Inflammatory macrophage (primary cell): ENCODE data around the gene GAB3.

ENCODE experiments used
- DNase-seq, 2 donors: peaks; one replicate each; pipeline ENCODE4 v3.0.0-alpha.2; 2020 to 2022
- total RNA-seq, 18 experiments: gene quantifications; one replicate each; lab custom pipeline; 2026; ENCODE audit warnings: mixed read lengths in 6 of 18, inconsistent platforms in 2 of 18; lab: John Stamatoyannopoulos, UW

The GAB3 gene, protein sequence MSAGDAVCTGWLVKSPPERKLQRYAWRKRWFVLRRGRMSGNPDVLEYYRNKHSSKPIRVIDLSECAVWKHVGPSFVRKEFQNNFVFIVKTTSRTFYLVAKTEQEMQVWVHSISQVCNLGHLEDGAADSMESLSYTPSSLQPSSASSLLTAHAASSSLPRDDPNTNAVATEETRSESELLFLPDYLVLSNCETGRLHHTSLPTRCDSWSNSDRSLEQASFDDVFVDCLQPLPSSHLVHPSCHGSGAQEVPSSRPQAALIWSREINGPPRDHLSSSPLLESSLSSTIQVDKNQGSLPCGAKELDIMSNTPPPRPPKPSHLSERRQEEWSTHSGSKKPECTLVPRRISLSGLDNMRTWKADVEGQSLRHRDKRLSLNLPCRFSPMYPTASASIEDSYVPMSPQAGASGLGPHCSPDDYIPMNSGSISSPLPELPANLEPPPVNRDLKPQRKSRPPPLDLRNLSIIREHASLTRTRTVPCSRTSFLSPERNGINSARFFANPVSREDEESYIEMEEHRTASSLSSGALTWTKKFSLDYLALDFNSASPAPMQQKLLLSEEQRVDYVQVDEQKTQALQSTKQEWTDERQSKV
- total RNA-seq, result 10.6 to 44.0 (median 23.3) reads per million in 18 experiments

DNA sequence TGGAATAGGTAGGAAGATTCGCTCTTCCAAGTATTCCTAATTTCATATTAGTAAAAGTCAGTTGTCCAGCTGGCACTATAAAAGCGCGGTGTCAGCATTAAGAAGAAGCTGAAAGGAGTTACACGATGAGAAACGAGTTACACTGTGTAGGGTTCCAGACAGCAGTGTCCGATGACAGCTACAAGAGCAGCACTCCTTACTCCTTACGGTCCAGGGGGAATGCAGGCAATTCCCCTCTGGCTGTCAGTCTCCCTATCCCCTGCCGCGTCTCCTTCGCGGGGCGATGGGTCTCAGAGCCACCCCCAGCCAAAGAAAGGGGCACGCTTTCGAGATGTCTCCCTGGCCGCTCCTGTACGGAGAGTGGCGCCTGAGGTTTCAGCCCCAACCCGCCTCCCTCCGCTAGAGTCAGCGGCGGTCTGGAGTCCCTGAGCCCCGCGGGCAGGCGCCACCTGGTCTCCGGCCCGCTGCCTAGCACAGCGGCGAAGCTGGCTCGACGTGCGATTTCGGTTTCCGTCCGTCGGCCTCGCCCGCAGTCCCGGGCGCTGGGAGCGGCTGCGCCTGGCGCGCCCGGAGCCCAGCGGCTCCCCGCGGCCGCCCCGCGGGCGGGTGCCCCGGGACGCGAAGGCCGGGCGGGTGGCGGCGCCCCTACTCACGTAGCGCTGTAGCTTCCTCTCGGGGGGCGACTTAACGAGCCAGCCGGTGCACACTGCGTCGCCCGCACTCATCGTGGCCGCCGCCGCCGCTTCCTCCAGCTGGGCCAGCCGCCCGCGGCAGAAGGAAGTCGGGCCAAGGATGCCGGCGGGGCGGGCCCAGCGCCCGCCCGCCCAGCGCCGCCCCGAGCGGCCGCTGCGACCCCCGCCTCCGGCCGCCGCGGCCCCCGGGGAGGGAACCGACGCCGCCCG is at the start of gene GAB3:
TSS of gene GAB3 (minus strand) at position 777 of the 902 bp plus-strand sequence. CDS start at position 725, 52 bp downstream.
- DNase-seq, result peak in 1 of 2 donors; percentile 51

DNA sequence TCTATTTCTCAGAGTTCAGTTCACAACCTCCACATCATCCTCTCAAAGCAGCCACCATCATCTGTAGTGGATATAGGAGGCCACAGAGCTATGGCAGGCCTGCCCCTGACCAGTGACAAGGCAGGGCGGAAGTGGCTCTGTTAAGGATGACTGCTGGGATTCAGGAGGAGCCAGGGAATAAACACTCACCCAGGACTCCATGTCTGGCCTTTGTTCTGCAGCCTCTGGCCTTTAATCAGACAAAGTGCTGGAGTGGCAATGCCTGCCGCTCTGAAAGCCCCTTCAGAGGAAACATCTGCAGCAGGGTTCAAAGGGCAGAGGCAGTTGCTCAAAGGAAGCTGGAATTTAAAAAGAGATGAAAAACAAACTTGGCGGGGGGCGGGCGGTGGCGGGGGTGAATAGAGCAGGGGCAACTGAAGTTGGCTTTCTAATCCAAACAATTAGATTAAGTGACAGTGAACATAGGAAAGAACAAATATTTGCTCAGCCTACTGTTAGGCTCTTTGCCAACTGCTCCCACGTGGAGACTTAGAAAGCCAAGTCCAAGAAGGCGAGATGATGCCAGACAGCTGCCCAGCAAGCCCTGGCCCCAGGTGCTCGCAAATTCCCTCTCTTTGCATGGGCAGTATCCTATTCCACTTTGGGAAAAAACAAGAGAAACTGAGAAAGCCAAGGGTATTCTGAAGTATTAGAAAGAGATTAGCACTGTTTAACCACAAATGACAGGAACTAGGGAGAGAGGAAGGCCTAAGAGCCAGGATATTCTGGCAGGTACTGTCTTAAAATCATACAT is 48.9 kb upstream of the GAB3 start:
- no peak for DNase-seq

DNA sequence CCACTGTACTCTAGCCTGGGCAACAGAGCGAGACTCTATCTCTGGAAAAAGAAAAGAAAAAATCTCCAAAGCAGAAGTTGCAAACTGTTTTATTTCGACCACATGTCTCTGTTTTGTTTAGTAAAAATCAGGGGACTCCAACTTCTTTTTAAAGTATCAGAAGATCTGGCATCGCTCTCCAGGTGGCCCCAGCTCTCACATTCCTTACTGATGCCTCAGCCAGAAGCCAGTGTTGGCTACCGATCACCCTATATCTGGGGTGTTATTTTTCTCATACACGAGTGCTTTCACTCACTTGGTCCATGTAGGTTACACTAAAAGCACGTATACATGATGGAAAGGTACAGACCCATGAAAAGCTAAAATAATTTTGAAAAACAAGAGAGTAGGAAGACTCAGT is 46.1 kb upstream of the GAB3 start:
- no peak for DNase-seq

DNA sequence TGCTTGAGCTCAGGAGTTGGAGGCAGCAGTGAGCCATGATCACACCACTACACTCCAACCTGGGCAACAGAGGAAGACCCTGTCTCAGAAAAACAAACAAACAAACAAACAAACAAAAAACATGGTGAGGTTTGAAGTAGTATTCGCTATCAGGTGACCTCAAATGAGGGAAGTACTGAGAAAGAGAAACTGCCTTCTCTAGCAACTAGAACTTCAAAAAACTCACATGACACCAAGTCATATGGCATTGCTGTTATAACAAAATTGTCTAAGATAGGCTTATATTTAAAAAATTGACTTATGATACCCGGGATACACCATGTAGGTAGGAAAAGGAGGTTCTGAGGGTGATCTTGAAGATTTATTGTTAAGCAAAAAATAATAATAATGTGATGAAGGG is 44.1 kb upstream of the GAB3 start:
- DNase-seq, result peak; percentile 53 to 55

DNA sequence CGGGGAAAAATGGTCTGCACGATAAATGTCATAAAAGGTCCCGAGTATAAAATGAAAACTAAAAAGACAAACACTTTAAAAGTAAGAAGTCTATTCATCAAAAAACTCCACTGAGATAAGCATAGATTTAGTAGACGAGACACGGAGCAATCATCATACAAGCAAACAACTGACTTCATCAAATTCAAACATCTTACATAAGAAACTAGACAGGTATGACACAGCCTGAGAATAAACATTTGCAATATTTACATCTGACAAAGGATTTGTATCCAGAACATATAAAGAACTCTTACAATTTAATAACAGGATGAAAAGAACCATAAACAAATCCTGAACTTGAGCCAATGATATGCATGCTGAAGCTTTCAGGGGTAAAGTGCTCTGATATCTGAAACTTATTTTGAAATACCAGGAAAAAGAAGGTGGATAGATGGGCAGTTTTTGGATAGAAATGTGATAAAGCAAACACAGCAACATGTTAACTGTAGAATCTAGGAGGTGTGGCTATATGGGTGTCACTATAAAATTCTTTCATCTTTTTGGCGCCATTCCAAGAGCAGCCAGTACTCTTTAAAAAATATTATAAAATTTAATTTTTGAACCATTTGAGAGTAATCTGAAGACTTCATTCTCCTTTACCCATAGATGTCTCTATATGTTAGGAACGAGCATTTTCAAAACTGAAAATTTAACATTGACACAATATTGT is 42.4 kb upstream of the GAB3 start:
- no peak for DNase-seq

DNA sequence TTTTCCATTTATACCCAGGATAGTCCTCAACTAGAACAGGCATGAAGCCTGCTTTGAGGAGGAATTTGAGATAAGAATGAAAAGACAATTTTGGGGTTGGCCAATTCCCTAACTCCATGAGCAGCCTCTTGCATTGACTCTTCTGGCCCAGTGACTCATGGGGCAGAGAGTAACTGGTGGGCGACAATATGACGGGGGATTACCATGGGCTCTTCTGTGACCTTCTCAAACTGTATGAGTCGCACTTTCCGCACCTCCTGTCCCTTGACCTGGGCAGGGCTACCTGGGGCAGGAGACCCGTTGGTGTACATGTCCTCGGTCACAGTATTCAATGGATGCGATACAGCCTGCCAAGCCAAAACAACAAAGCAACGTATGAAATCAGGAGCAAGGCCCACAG is 41.1 kb upstream of the GAB3 start:
- DNase-seq, result no peak

DNA sequence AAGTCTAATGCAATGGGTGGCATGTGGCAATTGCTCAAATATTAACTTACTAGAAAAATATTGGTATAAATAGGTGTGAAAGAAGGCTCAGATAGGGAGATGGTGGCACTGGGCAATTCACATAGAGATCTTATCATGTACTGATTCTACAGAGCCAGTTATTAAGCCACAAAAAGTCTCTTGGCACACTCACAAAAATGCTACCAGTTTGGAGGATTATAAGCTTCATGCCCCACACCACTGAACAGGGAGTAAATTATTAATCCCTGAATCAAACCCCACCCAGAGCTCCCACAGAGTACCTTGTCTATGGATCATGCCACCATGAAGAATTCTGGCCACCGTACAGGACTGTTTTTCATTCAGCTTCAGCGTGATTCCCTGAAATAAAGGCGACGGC is 40.6 kb upstream of the GAB3 start:
- DNase-seq, result no peak

DNA sequence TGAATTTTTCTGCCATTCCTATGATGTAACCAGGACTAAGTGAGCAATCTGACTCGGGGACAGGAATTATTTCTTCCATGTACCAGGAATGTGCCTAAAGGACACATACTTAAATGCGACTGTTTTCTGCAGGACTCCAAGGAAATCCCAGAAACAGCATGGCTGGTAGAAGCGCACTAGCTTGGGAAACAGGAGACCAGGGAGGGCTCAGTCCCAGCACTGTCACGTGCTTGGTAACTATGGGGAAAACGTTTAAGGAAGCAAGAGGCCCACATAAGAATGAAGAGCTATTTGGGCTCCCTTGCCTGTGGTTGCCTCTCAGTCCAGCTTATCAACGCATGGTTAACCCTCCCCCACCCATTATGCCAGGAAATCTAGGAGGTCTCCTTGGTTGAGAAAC is 34.8 kb upstream of the GAB3 start:
- no peak for DNase-seq

DNA sequence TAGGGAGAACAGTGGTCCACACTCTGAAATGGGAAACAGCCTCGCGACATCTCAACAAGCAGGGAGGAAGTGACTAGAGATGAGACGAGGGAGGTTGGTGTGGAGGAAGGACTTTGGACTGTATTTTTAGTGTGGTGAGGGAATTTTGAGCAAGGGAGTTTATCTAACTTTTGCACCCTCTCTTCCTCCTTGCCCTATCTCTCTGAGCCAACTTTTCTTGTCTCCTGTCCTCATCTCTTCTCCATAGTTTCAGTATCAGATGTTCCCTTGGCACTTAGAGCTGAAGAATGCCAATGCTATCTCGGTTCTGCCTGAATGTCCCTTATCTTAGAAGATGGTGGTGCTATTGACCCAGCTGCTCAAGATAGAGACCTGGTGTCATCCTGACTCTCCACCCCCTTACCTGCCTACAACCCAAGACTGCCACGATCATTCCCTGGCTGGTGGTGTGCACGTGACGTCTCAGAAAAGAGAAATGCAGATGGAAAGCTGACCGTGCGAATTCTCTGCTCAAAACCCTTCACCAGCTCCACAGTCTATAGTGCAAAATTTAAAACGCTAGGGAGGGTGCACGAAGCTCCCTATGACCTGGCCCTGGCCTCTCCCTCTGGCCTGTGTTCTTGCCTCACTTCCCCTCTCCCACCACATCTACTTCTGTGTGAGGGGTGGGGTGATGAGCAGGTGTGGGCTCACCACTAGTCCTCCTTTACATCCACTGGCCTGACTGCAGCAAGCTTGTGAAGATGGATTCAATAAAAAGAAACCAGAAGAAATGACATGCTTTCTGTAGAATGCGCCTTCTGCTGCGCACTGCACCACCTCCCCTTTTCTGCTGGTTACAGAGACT is 33.5 kb upstream of the GAB3 start:
- DNase-seq, result no peak

DNA sequence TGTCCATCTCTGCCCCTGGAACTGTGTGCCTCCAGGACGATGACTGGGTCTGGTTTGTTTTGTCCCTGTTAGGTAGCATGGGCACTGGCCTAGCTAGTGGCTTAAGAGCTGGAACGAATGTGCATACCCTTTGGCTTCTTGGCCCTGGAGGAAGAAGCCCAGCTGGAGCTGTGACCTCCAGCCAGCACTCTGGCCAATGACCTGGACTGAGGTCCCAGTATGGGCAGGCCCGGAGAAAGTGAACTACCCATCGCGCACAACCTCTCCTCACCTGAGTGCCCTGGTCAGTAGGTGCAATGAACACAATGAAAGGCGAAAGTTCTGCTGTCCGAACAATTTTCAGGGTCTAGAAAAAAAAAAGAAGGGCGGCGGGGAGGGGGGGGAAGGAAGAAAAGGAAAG is 30.1 kb upstream of the GAB3 start:
- no peak for DNase-seq

DNA sequence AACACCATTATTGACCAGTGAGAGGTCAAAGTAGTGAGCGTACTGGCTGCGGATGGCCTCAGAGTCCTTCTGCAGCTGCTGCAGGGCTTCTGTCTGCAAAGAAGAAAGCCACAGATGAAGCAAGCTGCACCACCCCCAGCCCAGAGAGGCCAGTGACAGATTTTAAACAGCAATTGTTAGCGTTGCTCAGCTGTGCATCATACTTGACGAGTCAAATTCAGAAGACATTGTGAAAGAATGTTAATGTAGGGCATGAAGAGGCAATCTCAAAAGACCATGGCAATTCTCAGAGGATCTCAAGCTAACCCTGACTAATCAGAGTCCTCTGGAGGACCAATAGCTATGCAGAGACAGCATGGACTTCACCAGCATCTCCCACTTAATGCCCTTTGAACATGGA is 28.4 kb upstream of the GAB3 start:
- DNase-seq, result no peak

DNA sequence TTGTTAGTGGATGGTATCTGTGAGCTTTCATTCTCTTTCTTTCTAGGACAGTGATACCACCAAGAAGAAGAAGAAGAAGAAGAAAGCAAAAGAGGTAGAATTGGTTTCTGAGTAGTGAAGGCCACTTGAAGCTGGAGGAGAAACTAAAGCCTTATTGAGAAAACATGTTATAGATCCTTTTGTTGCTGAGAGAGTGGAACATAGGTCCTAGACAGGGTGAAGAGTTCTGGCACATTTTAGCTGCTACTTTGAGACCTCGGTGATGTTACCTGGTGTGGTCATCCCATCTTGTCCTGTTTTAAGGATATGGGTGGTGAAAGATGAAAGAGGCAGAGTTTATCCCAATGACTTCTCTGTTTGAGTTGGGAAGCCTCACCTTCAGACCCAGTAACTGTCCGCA is 25.9 kb upstream of the GAB3 start:
- no peak for DNase-seq

DNA sequence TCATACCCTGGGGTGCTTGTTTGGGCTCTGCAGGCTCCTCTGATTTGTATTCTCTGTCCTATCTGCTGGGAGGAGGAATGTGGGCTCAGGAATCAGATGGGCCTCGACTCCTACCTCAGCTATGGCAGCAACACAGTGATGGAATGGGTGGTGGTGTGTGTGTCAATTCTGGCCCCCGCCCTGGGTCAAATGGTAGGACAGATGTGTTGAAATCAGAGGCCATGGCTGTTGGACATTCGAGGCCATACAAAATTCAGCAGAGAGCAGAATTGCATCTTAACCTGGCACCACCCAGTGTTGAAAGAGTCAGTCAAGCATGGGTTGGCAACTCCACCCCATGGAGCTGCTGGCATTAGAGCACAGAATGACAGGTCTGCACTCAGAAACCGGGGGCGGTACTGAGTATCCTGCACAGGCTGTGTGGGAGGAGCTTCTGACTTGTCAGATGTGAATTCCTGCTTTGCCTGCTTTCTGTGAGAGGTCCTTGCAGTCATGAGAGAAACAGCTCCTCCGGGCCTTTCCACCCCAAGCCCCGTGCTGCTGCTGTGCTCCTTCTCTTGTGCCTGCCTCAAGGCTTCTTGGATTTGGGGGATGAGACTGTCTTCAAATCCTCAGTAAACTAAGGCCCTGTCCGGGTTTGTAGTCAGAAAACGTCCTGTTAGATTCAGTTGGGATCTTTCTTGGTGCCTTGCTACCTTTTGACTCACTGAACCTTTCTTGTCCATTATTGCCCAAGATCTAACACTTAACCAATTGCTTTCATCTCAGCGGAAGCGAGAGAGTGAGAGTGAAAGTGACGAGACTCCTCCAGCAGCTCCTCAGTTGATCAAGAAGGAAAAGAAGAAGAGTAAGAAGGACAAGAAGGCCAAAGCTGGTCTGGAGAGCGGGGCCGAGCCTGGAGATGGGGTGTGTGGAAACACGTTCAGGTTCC is 24.8 kb upstream of the GAB3 start:
- DNase-seq, result peak; percentile 70 to 77

DNA sequence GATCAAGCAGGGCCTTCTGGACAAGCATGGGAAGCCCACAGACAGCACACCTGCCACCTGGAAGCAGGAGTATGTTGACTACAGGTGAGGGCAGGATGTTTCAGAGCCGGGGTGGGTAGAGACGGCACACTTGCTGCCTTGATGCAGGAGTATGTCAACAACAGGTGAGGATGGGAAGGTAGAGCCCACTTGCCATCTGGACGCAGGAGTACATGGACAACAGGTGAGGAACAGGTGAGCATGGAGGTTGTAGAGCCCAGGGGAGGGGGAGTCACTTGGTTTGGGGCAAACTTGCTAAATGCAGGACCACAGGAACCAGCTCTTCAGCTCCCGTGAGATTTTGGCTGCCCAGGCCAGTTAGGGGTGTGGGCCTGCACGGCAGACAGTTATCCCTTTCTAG is 23.7 kb upstream of the GAB3 start:
- no peak for DNase-seq

DNA sequence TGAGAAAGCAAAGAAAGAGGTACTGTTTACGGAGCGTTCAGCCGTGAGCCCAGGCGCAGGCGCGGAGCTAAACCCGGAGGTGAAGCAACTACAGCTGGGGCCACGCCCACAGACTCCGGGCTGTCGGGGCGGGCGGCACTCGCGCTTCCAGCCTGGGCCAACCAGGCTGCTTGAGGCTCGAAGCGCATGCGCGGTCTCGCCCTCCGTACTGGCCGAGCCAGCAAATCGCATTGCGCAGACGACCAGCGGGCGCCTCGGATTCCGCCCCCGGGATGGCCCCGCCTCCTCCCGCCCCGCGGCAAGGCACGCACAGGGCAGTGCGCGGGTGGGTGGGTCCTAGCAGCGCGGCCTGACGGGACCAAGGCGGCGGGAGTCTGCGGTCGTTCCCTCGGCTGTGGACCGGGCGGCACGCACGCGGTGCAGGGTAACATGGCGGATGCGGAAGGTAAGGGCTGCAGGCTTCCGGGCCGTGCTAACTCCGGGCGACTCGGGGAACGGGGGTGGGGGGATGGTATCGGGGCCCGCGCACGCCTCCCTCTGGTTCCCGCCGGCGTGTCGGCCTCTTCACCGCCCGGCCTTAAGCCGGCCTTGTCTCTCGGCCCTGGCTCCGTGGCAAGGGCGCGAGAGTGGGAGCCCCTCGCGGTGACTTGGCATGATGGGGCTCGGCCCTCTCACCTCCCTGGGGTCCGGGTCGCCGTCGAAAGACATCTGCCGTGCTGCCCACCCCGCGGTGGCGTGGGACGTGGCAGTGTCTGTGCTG is 11.8 kb upstream of the GAB3 start, which contains the start of gene DKC1:
TSS of gene DKC1 (plus strand) at position 328 of the 760 bp plus-strand sequence. CDS start at position 430, 102 bp downstream.
- peak; percentile 96 to 97 for DNase-seq

DNA sequence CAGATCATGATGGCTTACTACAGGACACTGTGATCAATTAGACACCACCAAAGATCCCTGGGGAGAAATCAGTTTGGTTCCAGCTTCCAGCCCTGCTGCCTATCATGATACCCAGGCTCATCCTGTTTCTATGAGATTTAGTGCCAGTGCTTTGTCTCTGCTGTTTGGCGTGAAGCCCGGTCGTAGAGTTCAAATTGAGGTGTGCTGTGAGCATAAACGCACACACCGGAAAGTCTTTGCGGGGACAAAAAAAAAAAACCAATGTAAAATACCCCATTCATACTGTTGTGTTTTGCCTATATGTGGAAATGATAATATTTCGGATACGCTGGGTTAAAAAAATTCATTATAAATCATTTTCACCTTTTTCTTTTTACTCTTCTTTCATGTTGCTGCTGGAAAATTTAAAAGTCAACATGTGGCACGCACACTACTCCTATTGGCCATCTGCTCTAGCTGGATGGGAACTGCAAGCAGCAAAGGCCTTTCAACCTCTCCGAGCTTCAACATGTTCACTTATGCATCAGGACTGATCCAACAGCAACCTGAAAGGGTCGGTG is 11.2 kb upstream of the GAB3 start:
- DNase-seq, result no peak

DNA sequence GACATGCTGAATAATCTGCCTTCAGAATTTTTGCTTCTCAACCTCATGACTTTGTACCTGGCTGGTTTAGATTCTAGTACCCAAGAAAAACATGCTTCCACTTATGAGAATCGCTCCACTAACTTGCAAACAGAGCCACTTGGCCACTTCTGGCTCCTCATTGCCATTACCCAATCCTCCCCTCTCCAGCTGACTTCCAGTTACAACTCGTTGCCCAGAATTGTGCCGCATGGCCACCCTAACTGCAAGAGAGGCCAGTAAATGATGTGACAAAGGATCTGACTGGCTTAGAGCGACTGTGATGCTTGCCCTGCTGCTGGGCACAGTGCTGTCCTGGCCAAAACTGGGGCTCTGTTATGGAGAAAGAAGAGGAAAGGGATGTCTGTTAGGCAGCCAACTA is 7.8 kb upstream of the GAB3 start:
- DNase-seq, result no peak

DNA sequence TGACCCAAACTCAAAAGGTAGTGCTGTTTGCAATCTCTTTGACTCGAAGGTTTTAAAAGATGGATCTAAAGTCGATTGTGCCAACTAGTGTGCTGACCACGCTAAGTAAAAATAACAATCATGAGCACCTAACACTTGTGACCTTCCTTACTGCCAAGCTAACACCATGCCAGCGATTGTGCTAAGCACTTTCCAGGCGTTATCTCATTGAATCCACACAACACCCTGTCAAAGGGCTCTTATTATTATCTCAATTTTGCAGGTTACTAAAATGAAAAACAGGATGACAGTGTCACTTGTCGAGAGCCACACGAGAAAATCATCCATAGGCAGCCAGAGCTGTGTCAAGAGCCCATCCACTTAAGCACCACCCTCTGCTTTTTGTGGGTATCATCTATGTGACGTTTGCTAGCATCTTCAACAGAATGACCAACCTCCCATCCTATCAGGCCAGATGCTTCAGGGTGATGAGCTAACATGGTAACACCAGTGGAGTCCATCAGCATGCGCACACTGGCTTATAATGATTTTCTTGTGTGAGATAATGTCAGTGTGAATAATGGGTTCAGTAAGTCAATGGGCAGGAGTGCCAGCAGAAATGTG is 893 bp upstream of the GAB3 start:
- no peak for DNase-seq
